Esophagus (tissue), 2 donors: Measurements from ENCODE around the gene C1QL3. TPM values are rescaled to one million over a fixed set of nuclear protein-coding genes. Genes with fewer than 3 reads are reported as not detected.

Experiments
- H3K27ac ChIP-seq, 2 donors: one replicate each; pipeline ENCODE4 v1.5.1; 2013; ENCODE audit warnings: low read depth in 2 of 2, mild to moderate bottlenecking in 2 of 2, inconsistent platforms in 1 of 2, low read length in 1 of 2, moderate library complexity in 1 of 2
- H3K27me3 ChIP-seq, 2 donors: one replicate each; pipeline ENCODE4 v1.6.1; 2013; ENCODE audit warnings: low read length in 2 of 2, control low read depth in 1 of 2, mild to moderate bottlenecking in 1 of 2; ENCODE audit not compliant: insufficient read depth in 2 of 2, control insufficient read depth in 1 of 2
- H3K36me3 ChIP-seq, 2 donors: one replicate each; pipeline ENCODE4 v1.6.1; 2013; ENCODE audit warnings: low read length in 1 of 2; ENCODE audit not compliant: control insufficient read depth in 2 of 2, insufficient read depth in 2 of 2
- H3K4me1 ChIP-seq, 2 donors: one replicate each; pipeline ENCODE4 v1.6.1; 2013; ENCODE audit warnings: low read length in 1 of 2; ENCODE audit not compliant: control insufficient read depth in 2 of 2, insufficient read depth in 2 of 2
- H3K4me3 ChIP-seq, 2 donors: one replicate each; pipeline ENCODE4 v1.5.1; 2013; ENCODE audit warnings: low read length in 2 of 2, mild to moderate bottlenecking in 2 of 2, low read depth in 1 of 2, moderate library complexity in 1 of 2
- H3K9me3 ChIP-seq, 2 donors: one replicate each; pipeline ENCODE4 v1.6.1; 2013; ENCODE audit warnings: mild to moderate bottlenecking in 2 of 2, low read depth in 1 of 2, low read length in 1 of 2, moderate library complexity in 1 of 2; ENCODE audit not compliant: control insufficient read depth in 2 of 2, insufficient read depth in 1 of 2
- WGBS, 2 donors: extraction: QIAGEN DNeasy Blood & Tissue Kit; methylation state at CpG; one replicate each; pipeline ENCODE4 v1.1.7; 2013; 5-methylcytosine and 5-hydroxymethylcytosine counted together
- polyA plus RNA-seq, 2 donors: library from polyadenylated mRNA; stranded (reverse); fragments of 200-250 nt; gene quantifications; one replicate each; pipeline ENCODE4 v1.2.3, GENCODE V29; 2013
- donor health status: healthy with polysubstance abuse.
- donor health status: Bipolar disorder and iron deficiency.

Gene C1QL3
- polyA plus RNA-seq, 2 donors, result not detected

GRCh38 chr10:16509996-16510395 is 11.7 kb downstream of the C1QL3 start:
- 69 to 77% methylated on average over 5 of the region's 5 CpGs for WGBS, 2 donors
- no peaks in the 10 kb centered on the region for H3K4me1 ChIP-seq
- no peak overlapping the region for H3K27ac ChIP-seq
- H3K4me3 ChIP-seq, result no peak overlapping the region
- no peaks in the 10 kb centered on the region for H3K27me3 ChIP-seq
- H3K36me3 ChIP-seq, result no peaks in the 10 kb centered on the region
- H3K9me3 ChIP-seq, result no peaks in the 10 kb centered on the region

GRCh38 chr10:16505161-16505560 is 16.5 kb downstream of the C1QL3 start:
- Histone ChIP-seq H3K27me3 (no peaks in the 10 kb centered on the region), H3K27ac (no peak overlapping the region), H3K9me3 (no peaks in the 10 kb centered on the region), H3K36me3 (no peaks in the 10 kb centered on the region), H3K4me3 (no peak overlapping the region), H3K4me1 (no peaks in the 10 kb centered on the region)
- 94 to 97% methylated on average over 1 of the region's 1 CpG for WGBS, 2 donors

- Histone ChIP-seq H3K9me3 (no peaks in the 10 kb centered on the region), H3K27me3 (no peaks in the 10 kb centered on the region), H3K4me1 (no peaks in the 10 kb centered on the region), H3K4me3 (no peak overlapping the region), H3K27ac (no peak overlapping the region), H3K36me3 (no peaks in the 10 kb centered on the region)
- 97% methylated on average over 4 of the region's 4 CpGs for WGBS, 2 donors
These were observed 23.8 kb downstream of the C1QL3 start for GRCh38 chr10:16497911-16498310.

GRCh38 chr10:16493884-16494536 is 27.7 kb downstream of the C1QL3 start:
- no peaks in the 10 kb centered on the region for H3K4me1 ChIP-seq
- WGBS, 2 donors, result 81 to 83% methylated on average over 10 of the region's 10 CpGs

GRCh38 chr10:16491933-16492332 is 29.7 kb downstream of the C1QL3 start:
- Histone ChIP-seq H3K4me3 (no peak overlapping the region), H3K27me3 (no peaks in the 10 kb centered on the region), H3K4me1 (no peaks in the 10 kb centered on the region), H3K36me3 (no peaks in the 10 kb centered on the region), H3K27ac (no peak overlapping the region), H3K9me3 (no peaks in the 10 kb centered on the region)
- 54 to 67% methylated on average over 2 of the region's 2 CpGs for WGBS, 2 donors

More at GRCh38 chr10:16493884-16494536, 27.7 kb downstream of the C1QL3 start:
- Histone ChIP-seq H3K9me3 (no peaks in the 10 kb centered on the region), H3K4me3 (no peak overlapping the region), H3K27ac (no peak overlapping the region), H3K27me3 (no peaks in the 10 kb centered on the region), H3K36me3 (no peaks in the 10 kb centered on the region)

- no peak overlapping the region for H3K4me3 ChIP-seq
- no peak overlapping the region for H3K27ac ChIP-seq
- no peaks in the 10 kb centered on the region for H3K4me1 ChIP-seq
- WGBS, 2 donors, result 95 to 97% methylated on average over 3 of the region's 3 CpGs
- peaks cover 0 to 2% of the 10 kb centered on the region in 2 donors for H3K36me3 ChIP-seq
- no peaks in the 10 kb centered on the region for H3K27me3 ChIP-seq
- H3K9me3 ChIP-seq, result no peaks in the 10 kb centered on the region
These were observed 31.2 kb downstream of the C1QL3 start for GRCh38 chr10:16490511-16490910.

GRCh38 chr10:16483241-16483917 is 38.3 kb downstream of the C1QL3 start:
- no peaks in the 10 kb centered on the region for H3K4me1 ChIP-seq
- no peak overlapping the region for H3K4me3 ChIP-seq
- peaks cover 0 to 2% of the 10 kb centered on the region in 2 donors for H3K36me3 ChIP-seq
- WGBS, 2 donors, result 91 to 94% methylated on average over 11 of the region's 11 CpGs
- H3K27me3 ChIP-seq, result no peaks in the 10 kb centered on the region
- H3K27ac ChIP-seq, result no peak overlapping the region
- H3K9me3 ChIP-seq, result no peaks in the 10 kb centered on the region

GRCh38 chr10:16481052-16481728 is 40.5 kb downstream of the C1QL3 start:
- Histone ChIP-seq H3K36me3 (no peaks in the 10 kb centered on the region), H3K4me1 (no peaks in the 10 kb centered on the region), H3K9me3 (peaks cover 0 to 2% of the 10 kb centered on the region in 2 donors), H3K4me3 (no peak overlapping the region), H3K27ac (no peak overlapping the region), H3K27me3 (no peaks in the 10 kb centered on the region)
- 43 to 63% methylated on average over 5 of the region's 5 CpGs for whole genome bisulfite sequencing, 2 donors

GRCh38 chr10:16478801-16479200 is 42.9 kb downstream of the C1QL3 start:
- H3K27me3 ChIP-seq, result no peaks in the 10 kb centered on the region
- H3K27ac ChIP-seq, result no peak overlapping the region
- peaks cover 0 to 2% of the 10 kb centered on the region in 2 donors for H3K9me3 ChIP-seq
- no peaks in the 10 kb centered on the region for H3K36me3 ChIP-seq
- no peaks in the 10 kb centered on the region for H3K4me1 ChIP-seq
- no peak overlapping the region for H3K4me3 ChIP-seq
- WGBS, 2 donors, result 89 to 93% methylated on average over 4 of the region's 4 CpGs
